Hematopoietic multipotent progenitor cell treated with erythropoietin and hydrocortisone succinate and interleukin-3 and kit ligand, for 8 days (in vitro differentiated cells): ENCODE measurements around the gene LGALS7.
A peak's percentile ranks its signal among the peaks of the same experiment; 100 is the strongest.
"Not testable (repeated sequence)": the region's sequence is repeated elsewhere in the genome, so short reads cannot be mapped to it uniquely, and the experiment has no call there.

Source experiments
- DNase-seq: peaks from one replicate; pipeline ENCODE4 v3.0.0-alpha.2; 2015

Gene LGALS7

DNA sequence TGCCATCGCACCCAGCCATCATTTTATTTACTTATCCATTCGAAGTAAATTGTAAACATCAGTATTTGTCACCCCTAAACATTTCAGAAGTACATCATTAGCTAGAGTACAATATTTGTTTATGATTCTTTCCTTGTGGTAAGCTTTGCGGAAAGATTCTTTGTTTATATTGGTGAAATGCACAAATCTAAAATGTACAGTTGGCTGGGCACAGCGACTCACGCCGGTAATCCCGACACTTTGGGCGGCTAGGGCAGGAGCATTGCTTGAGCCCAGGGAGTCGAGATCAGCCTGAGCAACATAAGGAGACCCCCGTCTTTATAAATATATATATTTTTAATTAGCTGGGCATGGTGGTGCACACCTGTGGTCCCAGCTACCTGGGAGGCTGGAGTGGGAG is 25.8 kb upstream of the LGALS7 start:
- DNase-seq, result no peak

- not testable (repeated sequence) for DNase-seq
These were observed 24.5 kb upstream of the LGALS7 start for GRCh38 chr19:38797781-38798180.

DNA sequence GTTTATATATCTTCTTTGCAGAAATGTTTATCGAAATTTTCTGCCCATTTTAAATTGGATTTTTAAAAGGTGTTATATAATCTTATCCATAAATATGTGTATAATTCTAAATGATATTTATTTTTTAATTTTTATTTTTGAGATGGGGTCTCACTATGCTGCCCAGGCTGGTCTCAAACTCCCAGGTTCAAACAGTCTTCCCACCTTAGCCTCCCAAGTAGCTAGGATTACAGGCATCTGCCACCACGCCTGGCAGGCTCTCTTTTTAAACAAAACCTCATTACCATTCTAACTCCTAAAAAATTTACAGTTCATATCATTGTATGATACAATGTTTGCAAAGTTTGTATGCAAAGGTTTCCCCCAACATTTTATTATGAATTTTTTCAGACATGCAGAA is 22.8 kb upstream of the LGALS7 start:
- no peak for DNase-seq

DNA sequence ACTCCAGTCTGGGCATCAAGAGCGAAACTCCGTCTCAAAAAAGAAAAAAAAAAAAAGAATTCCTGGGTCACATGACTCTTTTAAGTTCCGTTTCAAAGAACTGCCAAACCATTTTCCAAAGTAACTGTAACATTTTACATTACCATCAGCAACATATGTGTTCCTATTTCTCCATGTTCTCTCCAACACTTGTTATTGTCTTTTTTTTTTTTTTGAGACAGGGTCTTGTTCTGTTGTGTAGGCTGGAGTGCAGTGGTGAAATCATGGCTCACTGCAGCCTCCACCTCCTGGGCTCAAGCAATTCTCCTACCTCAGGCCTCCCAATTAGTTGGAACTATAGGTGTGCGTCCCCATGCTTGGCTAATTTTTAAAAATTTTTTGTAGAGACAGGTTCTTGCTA is 22.2 kb upstream of the LGALS7 start:
- DNase-seq, result no peak

DNA sequence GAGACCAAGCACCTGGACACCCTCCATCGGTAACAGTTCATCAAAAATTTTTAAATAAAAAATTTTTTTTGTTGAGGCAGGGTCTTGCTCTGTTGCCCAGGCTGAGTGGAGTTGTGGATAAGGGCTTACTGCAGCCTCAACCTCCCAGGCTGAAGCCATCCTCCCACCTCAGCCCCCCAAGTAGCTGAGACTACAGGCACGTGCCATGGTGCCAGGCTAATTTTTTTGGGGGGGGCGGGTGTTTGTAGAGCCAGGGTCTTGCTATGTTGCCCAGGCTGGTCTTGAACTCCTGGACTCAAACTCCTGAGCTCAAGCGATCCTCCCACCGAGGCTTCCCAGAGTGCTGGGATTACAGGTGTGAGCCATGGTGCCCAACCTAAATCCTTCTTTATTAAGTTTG is 20.4 kb upstream of the LGALS7 start:
- no peak for DNase-seq

DNA sequence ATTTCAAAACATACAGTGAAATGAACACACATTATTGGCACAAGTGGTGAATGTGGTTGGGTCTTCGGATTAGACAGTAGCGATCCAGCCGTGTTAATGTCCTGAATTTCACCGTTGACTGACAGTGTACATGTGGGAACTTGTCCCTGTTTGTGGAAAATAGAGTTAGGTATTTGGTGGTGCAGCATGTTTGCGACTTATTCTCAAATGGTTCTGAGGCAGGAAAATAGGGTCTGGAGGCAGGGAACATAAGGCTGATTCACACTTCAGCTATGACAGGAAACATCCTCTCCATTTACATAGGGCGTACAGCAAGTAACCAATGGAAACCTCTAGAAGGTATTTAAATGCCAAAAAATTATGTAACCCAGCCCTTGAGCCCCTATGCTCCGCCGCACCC is 19.9 kb upstream of the LGALS7 start:
- no peak for DNase-seq

DNA sequence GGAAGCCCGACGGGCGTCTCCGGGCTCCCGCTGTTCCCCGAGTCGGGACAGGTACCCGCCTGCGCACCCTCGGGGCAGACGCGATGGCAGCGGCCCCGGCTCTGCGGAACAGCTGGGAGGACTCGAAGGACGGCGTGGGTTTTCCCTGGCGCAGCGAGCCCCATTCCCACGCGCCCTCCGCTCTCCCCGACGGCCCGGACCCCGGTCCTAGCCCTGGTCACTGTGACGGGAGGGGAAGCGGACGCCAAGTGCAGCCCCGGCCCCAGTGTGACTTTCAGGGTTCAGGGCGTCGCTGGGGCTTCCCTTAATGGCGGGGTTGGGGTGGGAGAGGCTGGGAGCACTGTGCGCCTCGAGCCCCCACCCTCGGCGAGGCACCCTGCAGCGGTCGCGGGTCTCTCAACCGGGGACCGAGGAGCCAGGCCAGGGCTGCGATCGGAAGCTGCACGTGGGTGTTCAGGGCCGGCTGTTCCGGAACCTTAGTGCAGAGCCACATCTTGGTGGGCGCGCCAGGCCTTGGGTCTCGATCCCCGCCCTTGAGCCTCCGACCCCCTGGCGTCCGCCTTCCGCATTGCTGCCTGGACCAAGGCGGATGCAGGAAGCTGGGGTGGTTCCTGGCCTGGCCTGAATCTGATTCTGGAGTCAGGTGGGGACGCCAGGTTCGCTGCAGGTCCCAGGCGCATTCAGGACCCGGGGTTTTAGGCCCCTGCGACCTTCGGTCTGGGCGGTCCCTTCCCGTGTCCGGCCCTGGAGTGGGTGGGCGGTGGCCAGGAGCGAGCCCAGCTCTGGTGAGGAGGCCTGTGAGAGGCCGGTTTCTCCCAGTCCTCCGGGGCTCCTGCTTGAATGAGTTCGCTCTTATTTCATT is 19.2 kb upstream of the LGALS7 start:
- DNase-seq, result peak; percentile 37

GRCh38 chr19:38791451-38792064 is 18.2 kb upstream of the LGALS7 start:
- not testable (repeated sequence) for DNase-seq

GRCh38 chr19:38790507-38791403 is 17.4 kb upstream of the LGALS7 start:
- not testable (repeated sequence) for DNase-seq

DNA sequence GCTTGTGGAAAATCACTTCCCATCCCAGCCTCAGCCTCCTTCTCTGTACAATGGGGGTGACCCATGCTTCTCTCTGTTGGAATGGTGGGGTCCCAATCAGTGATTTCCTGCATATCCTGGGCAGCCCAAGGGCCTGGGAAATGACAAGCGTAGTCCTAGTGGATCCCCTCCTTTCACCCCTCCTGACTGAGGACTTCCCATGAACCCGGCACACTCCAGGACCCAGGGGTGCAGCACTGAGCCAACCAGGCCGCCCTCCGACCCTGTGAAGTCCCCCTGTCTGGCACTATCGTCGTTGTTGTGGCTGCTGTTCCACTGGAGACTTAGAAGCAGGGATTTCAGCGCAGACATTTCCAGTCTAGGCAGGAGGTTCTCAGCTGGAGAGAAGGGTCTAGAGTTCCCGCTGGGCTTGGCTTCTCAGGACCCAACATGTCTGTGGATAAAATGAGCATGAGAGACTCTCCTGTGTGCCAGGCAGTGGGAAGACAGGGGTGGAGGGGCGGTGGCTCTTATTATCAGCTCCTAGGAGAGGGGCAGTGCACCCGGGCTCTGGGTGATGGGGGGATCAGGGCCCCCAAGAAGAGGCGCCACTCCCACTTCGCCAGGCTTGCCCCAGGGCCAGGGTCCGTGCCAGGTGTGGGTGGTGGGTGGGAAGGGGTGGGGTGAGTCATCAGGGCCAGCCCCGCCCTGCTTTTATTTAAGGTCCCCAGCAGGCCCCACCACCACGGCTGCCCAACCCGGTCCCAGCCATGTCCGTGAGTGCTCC is 15.3 kb upstream of the LGALS7 start, which contains the start of gene LGALS7B:
Gene LGALS7B, plus strand, starts transcription at position 723 of the 766 bp plus-strand sequence. Its CDS starts 27 bp downstream, at position 750.
- no peak for DNase-seq

- no peak for DNase-seq
These were observed 13.4 kb upstream of the LGALS7 start for GRCh38 chr19:38786572-38787265.

GRCh38 chr19:38786061-38786460 is 12.7 kb upstream of the LGALS7 start:
- not testable (repeated sequence) for DNase-seq

DNA sequence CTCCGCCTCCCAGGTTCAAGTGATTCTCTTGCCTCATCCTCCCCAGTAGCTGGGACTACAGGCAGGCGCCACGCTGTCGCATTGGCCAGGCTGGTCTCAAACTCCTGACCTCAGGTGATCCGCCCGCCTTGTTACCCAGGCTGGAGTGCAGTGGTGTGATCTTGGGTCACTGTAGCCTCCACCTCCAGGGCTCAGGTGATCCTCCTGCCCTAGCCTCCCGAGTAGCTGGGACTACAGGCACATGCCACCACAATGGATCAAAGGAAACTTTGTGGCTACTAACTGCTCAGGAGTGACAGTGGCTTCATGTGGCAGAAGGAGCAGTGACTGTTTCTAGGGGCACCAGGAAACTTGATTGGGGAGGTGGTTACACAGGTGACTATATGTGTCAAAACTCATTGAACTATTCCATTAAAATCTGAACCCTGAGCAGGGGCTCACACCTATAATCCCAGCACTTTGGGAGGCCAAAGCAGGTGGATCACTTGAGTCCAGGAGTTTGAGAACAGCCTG is 11.9 kb upstream of the LGALS7 start:
- DNase-seq, result no peak

DNA sequence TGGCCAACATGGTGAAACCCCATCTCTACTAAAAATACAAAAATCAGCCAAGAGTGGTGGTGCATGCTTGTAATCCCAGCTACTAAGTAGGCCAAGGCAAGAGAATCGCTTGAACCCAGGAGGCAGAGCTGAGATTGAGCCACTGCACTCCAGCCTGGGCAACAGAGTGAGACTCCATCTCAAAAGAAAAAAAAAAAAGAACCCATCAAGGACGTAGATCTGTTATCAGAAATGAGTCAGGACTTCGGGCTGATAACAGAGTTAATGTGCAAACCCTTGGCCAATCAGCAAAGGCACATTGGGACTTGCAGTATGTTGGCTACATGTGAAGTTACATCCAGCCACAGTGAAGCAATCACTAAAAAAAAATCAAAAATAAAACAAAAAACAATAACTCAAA is 10.9 kb upstream of the LGALS7 start:
- DNase-seq, result peak; percentile 28

GRCh38 chr19:38782212-38782611 is 8.9 kb upstream of the LGALS7 start:
- DNase-seq, result not testable (repeated sequence)

- peak; percentile 88 for DNase-seq
These were observed 7.7 kb upstream of the LGALS7 start for GRCh38 chr19:38781058-38781457.

DNA sequence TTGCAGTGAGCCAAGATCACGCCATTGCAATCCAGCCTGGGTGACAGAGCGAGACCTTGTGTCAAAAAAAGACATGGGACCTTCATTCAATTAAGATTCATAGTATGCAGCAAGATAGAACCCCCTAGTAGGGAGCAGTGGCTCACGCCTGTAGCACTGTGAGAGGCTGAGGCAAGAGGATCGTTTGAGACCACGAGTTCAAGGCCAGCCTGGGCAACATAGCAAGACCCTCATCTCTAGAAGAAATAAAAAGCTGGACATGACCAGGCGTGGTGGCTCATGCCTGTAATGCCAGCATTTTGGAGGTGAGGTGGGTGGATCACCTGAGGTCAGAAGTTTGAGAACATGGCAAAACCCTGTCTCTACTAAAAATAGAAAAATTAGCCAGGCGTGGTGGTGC is 7.1 kb upstream of the LGALS7 start:
- no peak for DNase-seq

GRCh38 chr19:38778733-38779132 is 5.4 kb upstream of the LGALS7 start:
- DNase-seq, result no peak

- no peak for DNase-seq
These were observed 1.0 kb upstream of the LGALS7 start for GRCh38 chr19:38774181-38774950.

GRCh38 chr19:38771569-38771968 is 1.7 kb downstream of the LGALS7 start:
- not testable (repeated sequence) for DNase-seq

DNA sequence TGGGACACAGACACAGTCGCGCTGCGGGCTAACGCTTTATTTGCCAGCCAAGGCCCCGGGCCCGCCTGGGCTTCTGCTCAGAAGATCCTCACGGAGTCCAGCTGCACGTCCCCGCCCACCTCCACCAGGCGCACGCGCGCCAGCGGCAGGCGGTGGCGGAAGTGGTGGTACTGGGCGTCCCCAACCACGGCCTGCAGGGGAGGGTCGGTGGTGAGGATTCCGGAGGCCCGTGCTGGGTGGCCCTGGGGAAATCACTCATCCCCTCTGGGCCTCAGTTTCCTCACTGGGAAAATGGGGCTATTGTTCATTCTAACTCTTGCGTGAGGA is 2.4 kb downstream of the LGALS7 start:
- not testable (repeated sequence) for DNase-seq
